Tibial artery (tissue), 4 donors: ENCODE results near the gene RELN.

Experiments
- DNase-seq, 2 donors: peaks; one replicate each; pipeline ENCODE4 v3.0.0-alpha.2; 2019
- H3K27ac ChIP-seq, 2 donors: fragments of 200-600 bp; sonication (generic) in 1 of 2; 1 replicate in 1 of 2; 2 replicates in 1 of 2; pipeline ENCODE4 v1.5.1; 2018 to 2019; ENCODE audit warnings: mild to moderate bottlenecking in 1 of 2
- H3K27me3 ChIP-seq, 2 donors: fragments of 200-600 bp; sonication (generic) in 1 of 2; one replicate each; pipeline versions ENCODE4 v1.5.1 to v1.6.0; 2016 to 2019
- H3K36me3 ChIP-seq, 3 donors: fragments of 200-600 bp; sonication (generic) in 2 of 3; one replicate each; pipeline ENCODE4 v1.5.1; 2016 to 2019; ENCODE audit warnings: mild to moderate bottlenecking in 2 of 3
- H3K4me1 ChIP-seq, 4 donors: fragments of 200-600 bp; sonication (generic) in 2 of 4; 1 replicate in 3 of 4; 2 replicates in 1 of 4; pipeline ENCODE4 v1.5.1; 2016 to 2019
- H3K4me3 ChIP-seq, 2 donors: fragments of 200-600 bp; sonication (generic) in 1 of 2; 1 replicate in 1 of 2; 2 replicates in 1 of 2; pipeline ENCODE4 v1.5.1; 2018 to 2019; ENCODE audit warnings: mild to moderate bottlenecking in 2 of 2
- H3K9me3 ChIP-seq, 3 donors: fragments of 200-600 bp; sonication (generic) in 1 of 3; one replicate each; pipeline ENCODE4 v1.5.1; 2016 to 2019
- intact Hi-C: fragments of 100-400 bp; cut with DNase I; formaldehyde crosslinking; loops from one replicate; pipeline ENCODE4 v1.15.0; 2023; ENCODE audit warnings: low total_unique reads
- TF ChIP-seq, protein P1 (sequence below), 2 experiments: fragments of 200-600 bp in 1 of 2; fragments of 450-650 bp in 1 of 2; IDR thresholded peaks; one replicate each; pipeline ENCODE4 v1.5.1; 2017 to 2019; ENCODE audit warnings: antibody characterized with exemption in 2 of 2, mild to moderate bottlenecking in 1 of 2, moderate library complexity in 1 of 2

Gene RELN

DNA sequence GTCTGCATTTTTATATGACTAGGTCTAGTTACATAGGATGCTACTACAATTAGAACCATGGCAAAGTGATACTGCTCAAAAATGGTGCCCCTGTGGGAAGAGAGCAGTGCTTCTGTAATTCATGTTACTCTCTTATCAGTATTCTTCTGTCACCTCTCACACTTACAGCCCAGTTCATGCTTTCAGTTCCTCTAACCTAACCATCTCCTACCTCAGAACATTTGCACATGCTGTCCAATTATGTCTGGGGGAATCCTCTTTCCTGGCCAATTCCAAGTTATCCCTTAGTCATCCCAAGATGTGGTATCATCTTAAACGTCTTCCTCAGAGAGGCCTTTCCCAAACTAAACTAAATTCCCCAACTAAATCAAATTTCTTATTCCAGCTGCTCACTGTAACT is 190.2 kb downstream of the RELN start:
- Histone ChIP-seq H3K27ac (no peak overlapping the region), H3K36me3 (no peaks in the 10 kb centered on the region), H3K4me3 (no peak overlapping the region), H3K9me3 (no peaks in the 10 kb centered on the region), H3K27me3 (no peaks in the 10 kb centered on the region), H3K4me1 (no peaks in the 10 kb centered on the region)
- intact Hi-C loops = no loop called here
- DNase-seq = no peak
- TF ChIP-seq, protein P1, sequence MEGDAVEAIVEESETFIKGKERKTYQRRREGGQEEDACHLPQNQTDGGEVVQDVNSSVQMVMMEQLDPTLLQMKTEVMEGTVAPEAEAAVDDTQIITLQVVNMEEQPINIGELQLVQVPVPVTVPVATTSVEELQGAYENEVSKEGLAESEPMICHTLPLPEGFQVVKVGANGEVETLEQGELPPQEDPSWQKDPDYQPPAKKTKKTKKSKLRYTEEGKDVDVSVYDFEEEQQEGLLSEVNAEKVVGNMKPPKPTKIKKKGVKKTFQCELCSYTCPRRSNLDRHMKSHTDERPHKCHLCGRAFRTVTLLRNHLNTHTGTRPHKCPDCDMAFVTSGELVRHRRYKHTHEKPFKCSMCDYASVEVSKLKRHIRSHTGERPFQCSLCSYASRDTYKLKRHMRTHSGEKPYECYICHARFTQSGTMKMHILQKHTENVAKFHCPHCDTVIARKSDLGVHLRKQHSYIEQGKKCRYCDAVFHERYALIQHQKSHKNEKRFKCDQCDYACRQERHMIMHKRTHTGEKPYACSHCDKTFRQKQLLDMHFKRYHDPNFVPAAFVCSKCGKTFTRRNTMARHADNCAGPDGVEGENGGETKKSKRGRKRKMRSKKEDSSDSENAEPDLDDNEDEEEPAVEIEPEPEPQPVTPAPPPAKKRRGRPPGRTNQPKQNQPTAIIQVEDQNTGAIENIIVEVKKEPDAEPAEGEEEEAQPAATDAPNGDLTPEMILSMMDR (IDR thresholded peaks at IDR 0.05) = no peak

DNA sequence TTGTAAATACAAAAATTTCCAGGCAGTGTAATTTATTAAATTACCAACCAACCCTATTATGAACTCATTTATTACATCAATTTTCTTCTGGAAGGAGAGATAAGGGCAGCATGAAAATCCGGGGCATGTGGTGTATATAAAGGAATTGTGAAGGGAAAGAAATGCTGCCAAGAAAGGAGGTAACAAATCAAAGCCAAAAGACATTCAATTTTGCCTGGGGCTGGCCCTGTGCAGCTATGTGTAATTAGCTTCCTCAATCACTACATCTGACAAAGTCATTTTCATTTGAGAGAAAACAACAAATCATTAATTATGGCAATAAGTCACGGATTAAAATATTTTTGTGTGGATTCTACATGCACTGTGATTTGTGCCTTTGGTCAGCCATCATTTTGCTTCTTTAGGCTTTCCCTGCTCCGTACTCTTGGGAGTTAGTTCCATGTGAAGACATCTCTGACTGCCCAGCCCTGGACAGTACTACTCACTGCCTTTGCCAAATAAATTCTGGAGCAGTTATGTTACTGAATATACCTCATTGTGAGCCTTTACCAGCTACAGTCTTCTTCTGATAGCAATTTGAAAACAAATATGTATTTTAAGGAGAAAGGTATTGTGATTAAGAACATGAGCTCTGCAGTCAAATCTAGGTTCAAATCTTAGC is 191.7 kb downstream of the RELN start:
- Histone ChIP-seq H3K4me3 (no peak overlapping the region), H3K27me3 (no peaks in the 10 kb centered on the region), H3K4me1 (no peaks in the 10 kb centered on the region), H3K36me3 (no peaks in the 10 kb centered on the region), H3K27ac (no peak overlapping the region), H3K9me3 (no peaks in the 10 kb centered on the region)
- TF ChIP-seq, protein P1 (IDR thresholded peaks at IDR 0.05) = no peak
- no peak for DNase-seq
- intact Hi-C loops = no loop called here

DNA sequence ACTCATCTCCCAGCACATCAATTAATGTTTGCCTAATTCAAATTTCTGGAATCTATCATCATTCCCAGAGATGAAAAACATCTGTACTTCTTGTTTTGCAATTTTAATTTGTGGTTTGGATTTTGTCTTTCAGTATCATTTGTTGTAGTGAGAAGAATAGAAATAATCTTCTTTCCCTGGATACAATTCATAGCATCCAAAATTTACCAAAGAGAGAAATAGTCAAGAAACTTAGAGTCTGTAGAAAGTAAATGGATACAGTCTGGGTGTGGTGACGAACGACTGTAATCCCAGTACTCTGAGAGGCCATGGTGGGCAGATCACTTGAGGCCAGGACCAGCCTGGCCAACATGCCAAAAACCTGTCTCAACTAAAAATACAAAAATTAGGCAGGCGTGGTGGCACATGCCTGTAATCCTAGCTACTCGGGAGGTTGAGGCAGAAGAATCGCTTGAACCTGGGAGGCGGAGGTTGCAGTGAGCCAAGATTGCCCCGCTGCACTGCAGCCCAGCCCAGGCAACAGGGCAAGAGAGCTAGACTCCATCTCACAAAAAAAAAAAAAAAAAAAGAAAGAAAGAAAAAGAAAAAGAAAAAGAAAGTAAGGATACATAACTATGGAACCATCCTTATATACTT is 193.0 kb downstream of the RELN start:
- no peaks in the 10 kb centered on the region for H3K9me3 ChIP-seq
- TF ChIP-seq, protein P1 (IDR thresholded peaks at IDR 0.05) = no peak
- H3K27ac ChIP-seq = no peak overlapping the region
- H3K36me3 ChIP-seq = no peaks in the 10 kb centered on the region
- DNase-seq = no peak
- intact Hi-C loops = no loop called here
- no peaks in the 10 kb centered on the region for H3K27me3 ChIP-seq
- no peak overlapping the region for H3K4me3 ChIP-seq
- H3K4me1 ChIP-seq = no peaks in the 10 kb centered on the region

GRCh38 chr7:103795787-103796186 is 193.7 kb downstream of the RELN start:
- TF ChIP-seq, protein P1 (IDR thresholded peaks at IDR 0.05) = no peak
- intact Hi-C loops = no loop called here
- Histone ChIP-seq H3K4me3 (no peak overlapping the region), H3K9me3 (no peaks in the 10 kb centered on the region), H3K27ac (no peak overlapping the region), H3K27me3 (no peaks in the 10 kb centered on the region), H3K4me1 (no peaks in the 10 kb centered on the region), H3K36me3 (no peaks in the 10 kb centered on the region)
- DNase-seq = no peak

DNA sequence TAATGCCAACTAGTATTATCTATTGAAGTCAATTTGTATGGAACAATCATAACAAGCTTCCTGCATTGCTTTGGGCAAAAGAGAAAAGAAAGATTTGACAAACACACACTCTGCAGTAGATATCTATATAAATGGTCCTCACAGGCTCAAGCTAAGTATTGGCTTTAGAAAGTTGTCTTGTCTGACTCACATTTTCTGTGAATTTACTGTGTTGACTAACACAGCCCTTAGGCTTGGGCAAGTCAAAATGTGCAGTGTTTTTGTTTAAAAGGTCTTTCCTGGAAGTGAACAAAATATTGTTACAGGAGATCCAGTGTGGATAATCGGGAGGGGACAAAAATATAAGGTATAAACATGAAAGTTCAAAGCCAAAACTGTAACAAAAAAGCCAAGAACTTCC is 194.4 kb downstream of the RELN start:
- no peak for DNase-seq
- Histone ChIP-seq H3K36me3 (no peaks in the 10 kb centered on the region), H3K27me3 (no peaks in the 10 kb centered on the region), H3K4me1 (no peaks in the 10 kb centered on the region), H3K4me3 (no peak overlapping the region), H3K27ac (no peak overlapping the region), H3K9me3 (no peaks in the 10 kb centered on the region)
- TF ChIP-seq, protein P1 (IDR thresholded peaks at IDR 0.05) = no peak
- intact Hi-C loops = no loop called here
